HG03457 (cell line): ENCODE results near the gene DIAPH2.

Experiments used
- ATAC-seq: cut with Tn5 transposase; IDR thresholded peaks from one replicate; pipeline ENCODE4 v1.9.1; 2021; ENCODE audit warnings: moderate number of reproducible peaks; ENCODE audit not compliant: unreplicated experiment

The DIAPH2 gene

GRCh38 chrX:97629597-97629985 is 944.9 kb downstream of the DIAPH2 start:
- no peak for ATAC-seq

- no peak for ATAC-seq
Observed at GRCh38 chrX:97633798-97634197, 949.2 kb downstream of the DIAPH2 start.

DNA sequence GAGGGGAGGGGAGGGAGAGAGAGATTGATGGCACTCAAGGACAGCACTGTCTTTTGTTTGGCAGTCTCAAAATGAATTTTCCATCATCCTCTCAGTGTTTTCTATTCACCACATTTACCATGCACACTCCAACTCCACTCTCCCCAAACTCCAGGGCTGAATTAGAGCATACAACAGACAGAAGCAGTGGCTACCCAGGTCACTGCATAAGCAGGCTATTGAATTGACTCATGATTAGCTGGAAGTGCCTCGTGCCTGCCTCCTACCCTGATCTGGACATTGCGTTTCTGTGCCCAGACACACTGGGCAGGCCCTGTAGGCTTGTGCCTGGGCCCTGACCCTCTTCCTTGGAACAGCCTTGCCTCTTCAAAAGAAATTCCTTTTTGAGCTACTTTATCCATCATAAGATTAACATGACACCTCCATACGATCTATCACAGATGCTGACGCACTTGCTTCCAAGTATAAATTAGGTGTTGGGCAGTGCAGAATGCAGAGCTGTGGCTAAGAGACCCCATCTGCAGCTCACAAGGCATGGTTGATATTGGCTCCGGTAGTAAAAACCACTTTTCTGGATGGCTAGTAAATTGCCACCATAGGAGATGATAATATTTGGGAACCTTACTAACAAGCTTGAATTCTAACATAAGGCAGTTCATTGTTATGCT is 952.0 kb downstream of the DIAPH2 start:
- no peak for ATAC-seq

DNA sequence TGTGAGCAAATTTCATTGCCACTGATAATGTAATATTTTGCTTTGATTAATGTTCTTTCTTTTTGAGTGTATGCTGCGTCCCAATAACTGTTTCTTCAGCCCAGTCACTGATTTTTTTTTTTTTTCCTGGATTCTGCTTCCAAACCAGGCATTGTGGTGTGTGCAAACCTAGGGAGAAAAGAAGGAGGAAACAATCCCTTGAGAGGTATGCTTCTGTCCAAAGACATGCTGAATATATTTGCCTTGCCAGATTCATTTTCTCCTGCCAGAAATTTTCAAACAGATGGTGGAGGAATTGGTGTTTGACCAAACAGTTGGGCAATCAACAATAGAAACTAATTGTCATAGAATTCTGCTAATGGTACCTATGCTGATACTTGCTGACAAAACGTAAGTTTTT is 952.6 kb downstream of the DIAPH2 start:
- ATAC-seq: no peak

DNA sequence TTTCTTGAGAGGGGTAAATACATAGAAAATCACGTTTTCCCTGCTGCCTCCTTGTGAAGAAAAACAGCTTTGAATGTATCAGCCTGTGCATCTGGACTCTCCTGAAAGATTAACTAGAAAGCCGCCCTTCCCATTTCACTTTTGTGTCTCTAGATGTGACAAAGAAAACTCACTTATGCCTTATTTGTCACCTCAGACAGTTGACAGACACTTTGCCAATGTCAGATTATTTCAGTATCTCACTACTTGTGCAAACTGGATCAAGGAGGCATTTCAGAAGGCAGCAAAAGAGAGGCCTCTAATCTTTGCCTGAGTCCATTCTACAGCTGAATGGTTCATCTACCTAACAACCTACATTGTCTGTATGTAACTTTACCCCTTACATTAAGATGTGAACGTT is 954.0 kb downstream of the DIAPH2 start:
- ATAC-seq: no peak

DNA sequence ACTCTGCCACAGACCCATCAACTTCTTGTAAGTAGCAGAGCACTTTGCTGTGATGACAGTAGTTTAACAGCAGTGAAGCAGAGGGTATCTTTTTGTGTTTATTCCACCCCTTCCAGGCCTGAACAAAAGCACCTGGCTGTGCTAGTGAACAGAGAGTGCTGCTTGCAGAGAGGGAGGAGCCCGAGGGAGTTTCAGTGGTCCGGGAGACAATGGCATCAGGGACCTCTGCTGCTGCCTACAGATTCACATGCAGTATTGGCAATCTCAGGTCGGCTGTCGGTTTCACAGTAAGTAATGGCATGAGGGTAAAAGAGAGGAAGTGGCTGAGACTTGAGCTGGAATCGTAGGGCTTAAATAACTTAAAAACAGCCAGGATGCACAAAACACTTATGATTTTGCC is 954.9 kb downstream of the DIAPH2 start:
- ATAC-seq: no peak
